WTC11 (cell line): ENCODE measurements around the gene ACVR1.

Source experiments
- CBFB ChIP-seq: sonication (generic); formaldehyde crosslinking; IDR thresholded peaks from 2 replicates; pipeline ENCODE4 v1.8.1; 2022; ENCODE audit warnings: mild to moderate bottlenecking, low read depth, missing genetic modification reagents
- ESRRA ChIP-seq: sonication (generic); formaldehyde crosslinking; IDR thresholded peaks from 2 replicates; pipeline ENCODE4 v1.8.1; 2022; ENCODE audit warnings: mild to moderate bottlenecking, missing genetic modification reagents, borderline replicate concordance
- NFATC4 ChIP-seq: fragments of 250-450 bp; sonication (Bioruptor Pico); IDR thresholded peaks from 2 replicates; pipeline ENCODE4 v1.9.0; 2021; ENCODE audit warnings: mild to moderate bottlenecking
- NR1H2 ChIP-seq: sonication (generic); formaldehyde crosslinking; IDR thresholded peaks from 2 replicates; pipeline ENCODE4 v1.9.0; 2021; ENCODE audit warnings: mild to moderate bottlenecking, moderate library complexity, missing genetic modification reagents
- SP1 ChIP-seq: sonication (generic); formaldehyde crosslinking; conservative IDR thresholded peaks from 2 replicates; pipeline ENCODE4 v1.8.1; 2022; ENCODE audit warnings: missing genetic modification reagents
- ZNF121 ChIP-seq: sonication (generic); formaldehyde crosslinking; IDR thresholded peaks from 2 replicates; pipeline ENCODE4 v1.8.0; 2023; ENCODE audit warnings: missing genetic modification reagents
- TF ChIP-seq, protein P1 (sequence below): sonication (generic); formaldehyde crosslinking; IDR thresholded peaks from 2 replicates; pipeline ENCODE4 v1.8.1; 2023; ENCODE audit warnings: mild to moderate bottlenecking, missing genetic modification reagents, moderate library complexity
- TF ChIP-seq, protein P2 (sequence below): sonication (generic); formaldehyde crosslinking; conservative IDR thresholded peaks from 2 replicates; pipeline ENCODE4 v1.8.1; 2022; ENCODE audit warnings: mild to moderate bottlenecking, missing genetic modification reagents
- TF ChIP-seq, protein P3 (sequence below): fragments of 200-600 bp; IDR thresholded peaks from 2 replicates; pipeline ENCODE4 v1.8.0; 2022; ENCODE audit warnings: antibody characterized with exemption
- TF ChIP-seq, protein P4 (sequence below): sonication (generic); formaldehyde crosslinking; IDR thresholded peaks from 2 replicates; pipeline ENCODE4 v1.8.0; 2022; ENCODE audit warnings: mild to moderate bottlenecking, missing genetic modification reagents

DNA sequence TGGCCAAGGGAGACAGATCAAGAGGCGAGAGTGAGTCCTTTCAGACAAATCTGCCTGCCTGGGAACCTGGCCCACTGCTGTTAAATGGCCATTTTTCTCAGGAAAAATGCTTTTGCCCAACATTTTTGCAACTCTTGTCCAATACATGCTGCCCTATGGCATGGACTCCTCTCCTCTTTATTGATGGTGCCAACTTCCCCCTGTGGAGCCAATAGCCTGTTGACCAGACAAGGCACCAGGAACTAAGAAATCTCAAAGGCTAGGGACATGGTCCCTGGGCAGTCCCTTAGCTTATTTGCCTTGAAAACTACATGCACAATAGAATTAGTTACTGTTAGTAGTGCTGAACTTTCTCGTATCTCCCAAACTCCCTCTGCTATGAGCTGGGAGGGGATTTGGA is 155.6 kb downstream of the ACVR1 start:
- TF ChIP-seq ZNF121 (CRISPR knock-in tag) (no peak), SP1 (CRISPR knock-in tag) (no peak), CBFB (CRISPR knock-in tag) (no peak), ESRRA (CRISPR knock-in tag) (no peak), NFATC4 (no peak), NR1H2 (no peak)
- TF ChIP-seq, protein P1, sequence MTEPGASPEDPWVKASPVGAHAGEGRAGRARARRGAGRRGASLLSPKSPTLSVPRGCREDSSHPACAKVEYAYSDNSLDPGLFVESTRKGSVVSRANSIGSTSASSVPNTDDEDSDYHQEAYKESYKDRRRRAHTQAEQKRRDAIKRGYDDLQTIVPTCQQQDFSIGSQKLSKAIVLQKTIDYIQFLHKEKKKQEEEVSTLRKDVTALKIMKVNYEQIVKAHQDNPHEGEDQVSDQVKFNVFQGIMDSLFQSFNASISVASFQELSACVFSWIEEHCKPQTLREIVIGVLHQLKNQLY (CRISPR knock-in tag), result no peak
- TF ChIP-seq, protein P2, sequence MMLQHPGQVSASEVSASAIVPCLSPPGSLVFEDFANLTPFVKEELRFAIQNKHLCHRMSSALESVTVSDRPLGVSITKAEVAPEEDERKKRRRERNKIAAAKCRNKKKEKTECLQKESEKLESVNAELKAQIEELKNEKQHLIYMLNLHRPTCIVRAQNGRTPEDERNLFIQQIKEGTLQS (CRISPR knock-in tag), result no peak
- TF ChIP-seq, protein P3, sequence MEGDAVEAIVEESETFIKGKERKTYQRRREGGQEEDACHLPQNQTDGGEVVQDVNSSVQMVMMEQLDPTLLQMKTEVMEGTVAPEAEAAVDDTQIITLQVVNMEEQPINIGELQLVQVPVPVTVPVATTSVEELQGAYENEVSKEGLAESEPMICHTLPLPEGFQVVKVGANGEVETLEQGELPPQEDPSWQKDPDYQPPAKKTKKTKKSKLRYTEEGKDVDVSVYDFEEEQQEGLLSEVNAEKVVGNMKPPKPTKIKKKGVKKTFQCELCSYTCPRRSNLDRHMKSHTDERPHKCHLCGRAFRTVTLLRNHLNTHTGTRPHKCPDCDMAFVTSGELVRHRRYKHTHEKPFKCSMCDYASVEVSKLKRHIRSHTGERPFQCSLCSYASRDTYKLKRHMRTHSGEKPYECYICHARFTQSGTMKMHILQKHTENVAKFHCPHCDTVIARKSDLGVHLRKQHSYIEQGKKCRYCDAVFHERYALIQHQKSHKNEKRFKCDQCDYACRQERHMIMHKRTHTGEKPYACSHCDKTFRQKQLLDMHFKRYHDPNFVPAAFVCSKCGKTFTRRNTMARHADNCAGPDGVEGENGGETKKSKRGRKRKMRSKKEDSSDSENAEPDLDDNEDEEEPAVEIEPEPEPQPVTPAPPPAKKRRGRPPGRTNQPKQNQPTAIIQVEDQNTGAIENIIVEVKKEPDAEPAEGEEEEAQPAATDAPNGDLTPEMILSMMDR, result no peak
- TF ChIP-seq, protein P4, sequence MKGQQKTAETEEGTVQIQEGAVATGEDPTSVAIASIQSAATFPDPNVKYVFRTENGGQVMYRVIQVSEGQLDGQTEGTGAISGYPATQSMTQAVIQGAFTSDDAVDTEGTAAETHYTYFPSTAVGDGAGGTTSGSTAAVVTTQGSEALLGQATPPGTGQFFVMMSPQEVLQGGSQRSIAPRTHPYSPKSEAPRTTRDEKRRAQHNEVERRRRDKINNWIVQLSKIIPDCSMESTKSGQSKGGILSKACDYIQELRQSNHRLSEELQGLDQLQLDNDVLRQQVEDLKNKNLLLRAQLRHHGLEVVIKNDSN, result no peak
